ENCODE data around the gene CMC2.

GRCh38 chr16:80948886-80949493 is 57.7 kb downstream of the CMC2 start:
- TF ChIP-seq CTCF (IDR thresholded peaks at IDR 0.05; ENCODE audit: insufficient read depth, low read depth, low read length) (peak; percentile 45), EZH2 (IDR thresholded peaks at IDR 0.05; ENCODE audit: insufficient read depth, low read length) (no peak)
